Measurements from ENCODE around the gene ST6GALNAC3. TPM values are rescaled to one million over a fixed set of nuclear protein-coding genes. Genes with fewer than 3 reads are reported as not detected.
A peak's percentile ranks its signal among the peaks of the same experiment; 100 is the strongest.

The ST6GALNAC3 gene
- total RNA-seq, 1 donor from 2014 or later = 23.6 TPM

DNA sequence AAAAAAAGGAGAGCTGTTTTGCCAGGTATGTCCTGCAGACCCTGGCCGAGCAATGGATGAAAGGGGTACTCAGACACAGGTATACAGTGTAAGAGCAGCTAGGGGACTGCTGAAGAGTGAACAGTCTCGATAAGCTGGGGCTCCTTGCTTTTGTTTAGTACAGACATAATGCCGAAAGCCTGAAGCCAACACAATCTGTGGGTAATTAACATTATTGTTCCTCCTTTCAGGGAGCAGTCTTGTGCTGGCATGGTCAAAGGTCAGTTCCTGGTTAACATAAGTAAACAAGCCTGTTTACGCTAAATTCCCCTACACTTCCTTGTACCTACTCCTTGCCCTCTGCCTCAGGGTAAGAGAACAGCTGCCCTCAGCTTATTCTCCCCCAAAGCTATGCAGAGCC is 520.5 kb downstream of the ST6GALNAC3 start:
- no peak overlapping the region for H3K4me2 ChIP-seq

DNA sequence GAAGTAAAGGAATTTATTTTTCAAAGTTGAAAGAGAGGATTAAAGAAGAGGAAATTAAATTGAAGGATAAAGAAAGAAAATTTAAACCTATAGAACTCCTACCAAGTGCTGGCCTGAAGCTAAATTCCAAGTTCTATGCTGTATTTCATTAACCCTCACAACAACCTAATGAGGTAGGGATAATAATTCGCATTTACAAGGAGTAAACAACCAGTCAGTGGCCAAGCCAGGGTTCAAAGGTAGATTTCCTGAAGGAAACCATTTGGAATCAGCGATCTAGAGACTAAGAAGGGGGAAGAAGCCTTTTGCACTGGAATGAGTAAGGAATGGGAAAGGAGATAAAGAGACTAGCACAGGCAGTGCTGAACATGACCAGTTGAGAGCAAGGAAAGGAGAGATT is 526.9 kb downstream of the ST6GALNAC3 start:
- Histone ChIP-seq H3K79me2 (ENCODE audit: low read depth) (no peaks in the 10 kb centered on the region), H3K4me2 (no peak overlapping the region), H3K4me1 (no peaks in the 10 kb centered on the region), H3K9ac (no peak overlapping the region), H3K27me3 (no peaks in the 10 kb centered on the region), H3K9me3 (ENCODE audit: low read depth) (peaks cover 5% of the 10 kb centered on the region), H3K27ac (no peak overlapping the region), H3K36me3 (no peaks in the 10 kb centered on the region), H3F3A (ENCODE audit: low read depth) (no peaks in the 10 kb centered on the region), H4K20me1 (ENCODE audit: low read depth) (no peaks in the 10 kb centered on the region), H3K4me3 (no peak overlapping the region), H2AFZ (replicated peaks) (no peak overlapping the region)
- Mint-ChIP-seq H3K4me3 (no peak overlapping the region), H3K27me3 (ENCODE audit: insufficient read depth, low read depth) (no peaks in the 10 kb centered on the region), H3K27ac (no peak overlapping the region), H3K36me3 (no peaks in the 10 kb centered on the region), H3K4me1 (peaks cover 3% of the 10 kb centered on the region), H3K9me3 (peaks cover 11% of the 10 kb centered on the region)
- TF ChIP-seq EZH2 (IDR thresholded peaks at IDR 0.05) = no peak
- TF ChIP-seq, protein P1, sequence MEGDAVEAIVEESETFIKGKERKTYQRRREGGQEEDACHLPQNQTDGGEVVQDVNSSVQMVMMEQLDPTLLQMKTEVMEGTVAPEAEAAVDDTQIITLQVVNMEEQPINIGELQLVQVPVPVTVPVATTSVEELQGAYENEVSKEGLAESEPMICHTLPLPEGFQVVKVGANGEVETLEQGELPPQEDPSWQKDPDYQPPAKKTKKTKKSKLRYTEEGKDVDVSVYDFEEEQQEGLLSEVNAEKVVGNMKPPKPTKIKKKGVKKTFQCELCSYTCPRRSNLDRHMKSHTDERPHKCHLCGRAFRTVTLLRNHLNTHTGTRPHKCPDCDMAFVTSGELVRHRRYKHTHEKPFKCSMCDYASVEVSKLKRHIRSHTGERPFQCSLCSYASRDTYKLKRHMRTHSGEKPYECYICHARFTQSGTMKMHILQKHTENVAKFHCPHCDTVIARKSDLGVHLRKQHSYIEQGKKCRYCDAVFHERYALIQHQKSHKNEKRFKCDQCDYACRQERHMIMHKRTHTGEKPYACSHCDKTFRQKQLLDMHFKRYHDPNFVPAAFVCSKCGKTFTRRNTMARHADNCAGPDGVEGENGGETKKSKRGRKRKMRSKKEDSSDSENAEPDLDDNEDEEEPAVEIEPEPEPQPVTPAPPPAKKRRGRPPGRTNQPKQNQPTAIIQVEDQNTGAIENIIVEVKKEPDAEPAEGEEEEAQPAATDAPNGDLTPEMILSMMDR (IDR thresholded peaks at IDR 0.05) = no peak
- no peak for TF ChIP-seq EZH2phosphoT487 (IDR thresholded peaks at IDR 0.05)
- DNase-seq (ENCODE audit: low spot score) = no peak

More for the DNA sequence above, 520.5 kb downstream of the ST6GALNAC3 start:
- no peaks in the 10 kb centered on the region for H3K4me1 ChIP-seq
- H3K9ac ChIP-seq = no peak overlapping the region
- no peak overlapping the region for H2AFZ ChIP-seq (replicated peaks)
- TF ChIP-seq, protein P1 (IDR thresholded peaks at IDR 0.05) = no peak
- TF ChIP-seq EZH2phosphoT487 (IDR thresholded peaks at IDR 0.05) (no peak), EZH2 (IDR thresholded peaks at IDR 0.05) (no peak)
- H3K79me2 ChIP-seq (ENCODE audit: low read depth) = no peaks in the 10 kb centered on the region
- H3K27ac Mint-ChIP-seq = no peak overlapping the region
- H3K36me3 Mint-ChIP-seq = peaks cover 5% of the 10 kb centered on the region
- H3K27ac ChIP-seq = no peak overlapping the region
- peaks cover 20% of the 10 kb centered on the region for H3K9me3 Mint-ChIP-seq
- H3K4me3 Mint-ChIP-seq = no peak overlapping the region
- H3K9me3 ChIP-seq (ENCODE audit: low read depth) = peaks cover 9% of the 10 kb centered on the region
- H3K27me3 Mint-ChIP-seq (ENCODE audit: insufficient read depth, low read depth) = no peaks in the 10 kb centered on the region
- no peaks in the 10 kb centered on the region for H3F3A ChIP-seq (ENCODE audit: low read depth)
- H3K27me3 ChIP-seq = no peaks in the 10 kb centered on the region
- H3K4me3 ChIP-seq = no peak overlapping the region
- no peaks in the 10 kb centered on the region for H3K4me1 Mint-ChIP-seq
- H3K36me3 ChIP-seq = no peaks in the 10 kb centered on the region
- DNase-seq (ENCODE audit: low spot score) = peak; percentile 24
- H4K20me1 ChIP-seq (ENCODE audit: low read depth) = no peaks in the 10 kb centered on the region

DNA sequence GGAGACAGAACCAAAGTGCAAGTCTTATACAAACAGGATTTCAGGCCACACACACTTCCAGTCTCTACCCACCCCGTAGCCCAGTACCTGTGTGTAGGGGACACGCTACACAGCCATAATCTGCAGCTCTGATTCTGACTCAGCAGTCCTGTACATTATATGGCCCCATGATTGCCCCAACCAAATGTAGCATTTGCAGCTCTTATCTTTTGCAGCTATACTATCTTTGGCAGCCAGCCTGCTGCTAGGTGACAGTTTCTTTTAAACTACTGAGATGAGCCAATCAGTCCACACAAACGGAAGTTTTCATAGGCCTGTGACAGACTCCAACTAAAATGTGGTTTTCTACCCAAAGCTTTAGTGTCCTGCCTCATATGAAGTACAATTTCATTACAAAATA is 533.2 kb downstream of the ST6GALNAC3 start:
- Mint-ChIP-seq H3K27me3 (ENCODE audit: insufficient read depth, low read depth) (peaks cover 2% of the 10 kb centered on the region), H3K36me3 (no peaks in the 10 kb centered on the region), H3K9me3 (no peaks in the 10 kb centered on the region), H3K4me3 (no peak overlapping the region), H3K4me1 (peaks cover 5% of the 10 kb centered on the region), H3K27ac (peak overlapping the region; percentile 62)
- DNase-seq (ENCODE audit: low spot score) = no peak
- Histone ChIP-seq H4K20me1 (ENCODE audit: low read depth) (no peaks in the 10 kb centered on the region), H3K4me2 (no peak overlapping the region), H3K9me3 (ENCODE audit: low read depth) (no peaks in the 10 kb centered on the region), H3F3A (ENCODE audit: low read depth) (no peaks in the 10 kb centered on the region), H2AFZ (replicated peaks) (no peak overlapping the region), H3K79me2 (ENCODE audit: low read depth) (no peaks in the 10 kb centered on the region), H3K36me3 (no peaks in the 10 kb centered on the region), H3K4me3 (no peak overlapping the region), H3K27me3 (no peaks in the 10 kb centered on the region), H3K4me1 (no peaks in the 10 kb centered on the region), H3K9ac (no peak overlapping the region), H3K27ac (no peak overlapping the region)
- no peak for TF ChIP-seq EZH2phosphoT487 (IDR thresholded peaks at IDR 0.05)
- no peak for TF ChIP-seq EZH2 (IDR thresholded peaks at IDR 0.05)
- TF ChIP-seq, protein P1 (IDR thresholded peaks at IDR 0.05) = no peak
